HFFc6 (cell line): ENCODE measurements around the gene TMEM45A. TPM values are rescaled to one million over a fixed set of nuclear protein-coding genes. Genes with fewer than 3 reads are reported as not detected.

Source experiments
- DNase-seq: peaks from one replicate; pipeline ENCODE4 v3.0.0-alpha.2; 2018
- H3K27ac Mint-ChIP-seq: 2 replicates; pipeline ENCODE4 v1.8.0; 2020; ENCODE audit warnings: mild to moderate bottlenecking, mixed read lengths
- H3K27me3 Mint-ChIP-seq: 2 replicates; pipeline ENCODE4 v1.8.0; 2021; ENCODE audit warnings: mild to moderate bottlenecking, moderate library complexity, mixed read lengths; ENCODE audit not compliant: insufficient read depth
- H3K36me3 Mint-ChIP-seq: 2 replicates; pipeline ENCODE4 v1.8.0; 2021; ENCODE audit warnings: low read depth, mixed read lengths
- H3K4me1 Mint-ChIP-seq: 2 replicates; pipeline ENCODE4 v1.8.0; 2020; ENCODE audit warnings: low read depth, mixed read lengths
- H3K4me3 Mint-ChIP-seq: 2 replicates; pipeline ENCODE4 v1.8.0; 2020; ENCODE audit warnings: mild to moderate bottlenecking, moderate library complexity, mixed read lengths
- H3K9me3 Mint-ChIP-seq: 2 replicates; pipeline ENCODE4 v1.8.0; 2020; ENCODE audit warnings: mild to moderate bottlenecking, mixed read lengths
- total RNA-seq, 6 experiments: library from RNA; stranded (reverse); fragmentation: NEBNext Ultra II Directional; extraction: Animal tissue kit (Norgen Biotek cat#: 25700); gene quantifications; 2 replicates in 1 of 6; 3 replicates in 5 of 6; pipeline ENCODE4 v1.2.3, GENCODE V29; 2021
- TF ChIP-seq, protein P1 (sequence below): fragments of 200-600 bp; sonication (generic); IDR thresholded peaks from 2 replicates; pipeline ENCODE4 v1.5.0; 2021; ENCODE audit warnings: antibody characterized with exemption, mild to moderate bottlenecking

Gene TMEM45A
- total RNA-seq, 6 experiments from 2014 or later: 25.2 to 44.1 (median 28.5) TPM

DNA sequence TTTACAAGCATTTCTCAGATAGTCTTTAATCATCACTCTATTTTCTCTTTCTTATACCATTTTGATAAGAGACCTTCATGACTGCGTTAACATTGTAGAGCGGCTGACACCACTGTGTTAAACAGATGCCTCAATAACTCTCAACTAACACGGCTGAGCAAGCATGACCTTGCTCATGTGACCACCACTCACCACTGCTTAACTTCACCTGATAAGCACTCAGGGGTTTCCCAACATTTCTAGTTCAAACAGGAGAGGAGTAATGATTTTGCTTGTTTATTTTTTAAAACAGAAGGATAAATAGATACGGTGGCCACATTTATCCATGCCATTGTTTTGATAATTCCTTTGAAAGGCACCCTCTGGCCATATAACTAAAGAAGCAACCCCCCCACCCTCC lies 37.7 kb upstream of the TMEM45A start:
- H3K27me3 Mint-ChIP-seq: no peaks in the 10 kb centered on the region; the same call in 1 of the 2 replicates
- TF ChIP-seq, protein P1, sequence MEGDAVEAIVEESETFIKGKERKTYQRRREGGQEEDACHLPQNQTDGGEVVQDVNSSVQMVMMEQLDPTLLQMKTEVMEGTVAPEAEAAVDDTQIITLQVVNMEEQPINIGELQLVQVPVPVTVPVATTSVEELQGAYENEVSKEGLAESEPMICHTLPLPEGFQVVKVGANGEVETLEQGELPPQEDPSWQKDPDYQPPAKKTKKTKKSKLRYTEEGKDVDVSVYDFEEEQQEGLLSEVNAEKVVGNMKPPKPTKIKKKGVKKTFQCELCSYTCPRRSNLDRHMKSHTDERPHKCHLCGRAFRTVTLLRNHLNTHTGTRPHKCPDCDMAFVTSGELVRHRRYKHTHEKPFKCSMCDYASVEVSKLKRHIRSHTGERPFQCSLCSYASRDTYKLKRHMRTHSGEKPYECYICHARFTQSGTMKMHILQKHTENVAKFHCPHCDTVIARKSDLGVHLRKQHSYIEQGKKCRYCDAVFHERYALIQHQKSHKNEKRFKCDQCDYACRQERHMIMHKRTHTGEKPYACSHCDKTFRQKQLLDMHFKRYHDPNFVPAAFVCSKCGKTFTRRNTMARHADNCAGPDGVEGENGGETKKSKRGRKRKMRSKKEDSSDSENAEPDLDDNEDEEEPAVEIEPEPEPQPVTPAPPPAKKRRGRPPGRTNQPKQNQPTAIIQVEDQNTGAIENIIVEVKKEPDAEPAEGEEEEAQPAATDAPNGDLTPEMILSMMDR: no peak
- no peaks in the 10 kb centered on the region for H3K9me3 Mint-ChIP-seq
- DNase-seq: no peak
- no peaks in the 10 kb centered on the region for H3K36me3 Mint-ChIP-seq
- H3K4me1 Mint-ChIP-seq: no peaks in the 10 kb centered on the region
- no peak overlapping the region for H3K27ac Mint-ChIP-seq
- no peak overlapping the region for H3K4me3 Mint-ChIP-seq

DNA sequence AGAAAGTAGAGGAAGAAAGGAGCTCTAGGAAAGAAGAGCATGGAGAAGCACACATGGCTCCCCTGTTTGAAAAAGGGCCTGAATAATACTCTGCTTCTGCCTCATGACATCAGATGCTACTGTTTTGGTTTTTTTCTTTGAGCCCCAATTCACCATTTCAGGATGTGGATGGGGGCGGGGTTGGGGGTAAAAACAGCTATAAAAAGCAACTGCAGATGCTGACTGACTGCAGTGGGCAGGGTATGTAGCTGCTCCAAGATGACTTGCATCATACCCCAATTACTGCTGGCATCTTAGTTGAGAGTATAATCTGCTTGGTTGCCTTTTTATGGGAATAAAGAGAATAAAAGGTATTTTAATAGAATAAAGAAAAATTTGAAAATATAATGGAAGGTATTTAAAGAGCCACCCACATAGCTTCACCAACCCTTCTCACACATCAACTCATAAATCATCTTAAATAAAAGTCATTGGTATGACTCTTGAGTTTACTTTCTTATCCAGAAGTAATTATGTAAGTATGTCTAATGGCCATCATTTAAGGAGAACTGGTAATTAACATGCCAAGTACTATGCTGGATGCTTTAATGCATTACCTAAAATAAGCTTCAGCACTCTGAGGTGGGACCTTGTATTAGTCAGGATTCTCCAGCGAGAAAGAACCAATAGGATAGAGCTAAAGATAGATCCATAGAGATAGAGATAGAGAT lies 36.4 kb upstream of the TMEM45A start:
- H3K4me1 Mint-ChIP-seq: no peaks in the 10 kb centered on the region
- TF ChIP-seq, protein P1: no peak
- H3K4me3 Mint-ChIP-seq: no peak overlapping the region
- H3K9me3 Mint-ChIP-seq: no peaks in the 10 kb centered on the region
- no peaks in the 10 kb centered on the region for H3K36me3 Mint-ChIP-seq
- H3K27ac Mint-ChIP-seq: no peak overlapping the region
- DNase-seq: no peak
- no peaks in the 10 kb centered on the region; the same call in 1 of the 2 replicates for H3K27me3 Mint-ChIP-seq

DNA sequence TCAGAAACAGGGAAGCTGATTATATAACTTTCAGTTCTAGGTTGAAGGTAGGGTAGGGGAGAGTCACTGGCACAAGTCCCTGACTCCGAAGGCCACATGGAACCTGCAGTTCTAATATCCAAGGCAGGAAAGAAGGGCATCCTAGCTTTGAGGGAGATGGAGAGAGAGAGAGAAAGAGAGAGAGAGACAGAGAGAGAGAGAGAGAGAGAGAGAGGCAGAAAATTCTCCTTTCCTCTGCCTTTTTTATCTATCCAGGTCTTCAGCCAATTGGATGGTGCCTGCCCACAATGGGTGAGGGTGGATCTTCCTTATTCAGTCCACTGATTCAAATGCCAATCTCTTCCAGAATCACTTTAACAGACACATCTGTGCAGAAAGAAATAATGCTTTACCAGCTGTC lies 35.7 kb upstream of the TMEM45A start:
- Mint-ChIP-seq H3K27ac (no peak overlapping the region), H3K36me3 (no peaks in the 10 kb centered on the region), H3K9me3 (no peaks in the 10 kb centered on the region), H3K4me3 (no peak overlapping the region), H3K27me3 (peaks cover 1% of the 10 kb centered on the region; the same call in 1 of the 2 replicates), H3K4me1 (no peaks in the 10 kb centered on the region)
- TF ChIP-seq, protein P1: no peak
- DNase-seq: no peak

DNA sequence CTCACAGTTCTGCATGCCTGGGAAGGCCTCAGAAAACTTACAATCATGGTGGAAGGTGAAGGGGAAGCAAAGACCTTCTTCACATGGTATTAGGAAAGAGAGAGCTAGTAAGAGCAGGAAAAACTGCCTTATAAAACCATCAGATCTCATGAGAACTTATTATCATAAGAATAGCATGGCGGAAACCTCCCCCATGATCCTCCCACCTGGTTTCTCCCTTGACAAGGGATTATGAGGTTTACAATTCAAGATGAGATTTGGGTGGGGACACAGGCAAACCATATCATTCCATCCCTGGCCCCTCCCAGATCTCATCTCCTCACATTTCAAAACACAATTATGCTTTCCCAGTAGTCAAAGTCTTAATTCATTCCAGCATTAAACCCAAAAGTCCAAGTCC lies 34.6 kb upstream of the TMEM45A start:
- TF ChIP-seq, protein P1: no peak
- no peak for DNase-seq
- H3K27me3 Mint-ChIP-seq: peaks cover 1% of the 10 kb centered on the region; the same call in 1 of the 2 replicates
- H3K4me1 Mint-ChIP-seq: no peaks in the 10 kb centered on the region
- no peaks in the 10 kb centered on the region for H3K9me3 Mint-ChIP-seq
- H3K27ac Mint-ChIP-seq: no peak overlapping the region
- no peaks in the 10 kb centered on the region for H3K36me3 Mint-ChIP-seq
- no peak overlapping the region for H3K4me3 Mint-ChIP-seq

DNA sequence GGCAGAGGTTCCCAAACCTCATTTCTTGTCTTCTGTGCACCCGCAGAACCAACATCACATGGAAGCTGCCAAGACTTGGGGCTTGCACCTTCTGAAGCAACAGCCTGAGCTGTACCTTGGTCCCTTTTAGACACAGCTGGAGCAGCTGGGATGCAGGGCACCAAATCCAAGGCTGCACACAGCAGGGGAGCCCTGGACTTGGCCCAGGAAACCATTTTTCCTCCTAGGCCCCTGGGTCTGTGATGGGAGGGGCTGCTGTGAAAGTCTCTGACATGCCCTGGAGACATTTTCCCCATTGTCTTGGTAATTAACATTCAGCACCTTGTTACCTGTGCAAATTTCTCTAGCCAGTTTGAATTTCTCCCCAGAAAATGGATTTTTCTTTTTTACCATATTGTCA lies 33.6 kb upstream of the TMEM45A start:
- no peaks in the 10 kb centered on the region for H3K4me1 Mint-ChIP-seq
- no peak for DNase-seq
- TF ChIP-seq, protein P1: no peak
- no peak overlapping the region for H3K4me3 Mint-ChIP-seq
- no peak overlapping the region for H3K27ac Mint-ChIP-seq
- H3K36me3 Mint-ChIP-seq: no peaks in the 10 kb centered on the region
- no peaks in the 10 kb centered on the region for H3K9me3 Mint-ChIP-seq
- peaks cover 1% of the 10 kb centered on the region; the same call in 1 of the 2 replicates for H3K27me3 Mint-ChIP-seq
